ENCODE results near the gene ZNRF1. TPM values are rescaled to one million over a fixed set of nuclear protein-coding genes. Genes with fewer than 3 reads are reported as not detected.

Gene ZNRF1
- total and polyA plus RNA-seq, 4 donors: 7.9 to 10.9 (median 9.2) TPM

- H3K9me3 ChIP-seq (ENCODE audit: control insufficient read depth in 4 of 4, low read length in 3 of 4): no peaks in the 10 kb centered on the region
- peak overlapping the region in 1 of 2 donors; percentile 31 for H3K27ac ChIP-seq (ENCODE audit: low read depth in 1 of 2, low read length in 2 of 2)
- no peaks in the 10 kb centered on the region for H3K27me3 ChIP-seq (ENCODE audit: control insufficient read depth in 4 of 4, insufficient read depth in 4 of 4, low read length in 3 of 4)
- DNase-seq (ENCODE audit: low spot score): no peak
- peaks cover 7 to 32% (median 24%) of the 10 kb centered on the region in 4 donors for H3K4me1 ChIP-seq (ENCODE audit: control insufficient read depth in 4 of 4, insufficient read depth in 4 of 4, low read length in 3 of 4)
- H3K4me3 ChIP-seq (ENCODE audit: low read depth in 1 of 3, low read length in 3 of 3): no peak overlapping the region
- H3K9ac ChIP-seq (ENCODE audit: low read depth in 1 of 2, low read length in 2 of 2): no peak overlapping the region
- H3K36me3 ChIP-seq (ENCODE audit: control insufficient read depth in 4 of 4, insufficient read depth in 3 of 4, low read depth in 1 of 4, low read length in 3 of 4): no peaks in the 10 kb centered on the region
- TF ChIP-seq HNF4A (conservative IDR thresholded peaks at IDR 0.05) (no peak), FOXA1 (IDR thresholded peaks at IDR 0.05) (no peak), ATF3 (IDR thresholded peaks at IDR 0.05) (no peak), RXRA (IDR thresholded peaks at IDR 0.05) (no peak), SP1 (IDR thresholded peaks at IDR 0.05) (no peak), GABPA (IDR thresholded peaks at IDR 0.05 in 1 of 2, conservative IDR thresholded peaks at IDR 0.05 in 1 of 2) (no peak), CTCF (IDR thresholded peaks at IDR 0.05; ENCODE audit: low read depth, low read length, missing input control) (no peak), TAF1 (conservative IDR thresholded peaks at IDR 0.05) (no peak), FOXA2 (IDR thresholded peaks at IDR 0.05) (no peak), NR2F2 (IDR thresholded peaks at IDR 0.05) (no peak), REST (IDR thresholded peaks at IDR 0.05) (no peak), HNF4G (IDR thresholded peaks at IDR 0.05) (no peak), RAD21 (IDR thresholded peaks at IDR 0.05) (no peak)
- TF ChIP-seq, protein P1, sequence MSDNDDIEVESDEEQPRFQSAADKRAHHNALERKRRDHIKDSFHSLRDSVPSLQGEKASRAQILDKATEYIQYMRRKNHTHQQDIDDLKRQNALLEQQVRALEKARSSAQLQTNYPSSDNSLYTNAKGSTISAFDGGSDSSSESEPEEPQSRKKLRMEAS (IDR thresholded peaks at IDR 0.05): no peak
- TF ChIP-seq, protein P2, sequence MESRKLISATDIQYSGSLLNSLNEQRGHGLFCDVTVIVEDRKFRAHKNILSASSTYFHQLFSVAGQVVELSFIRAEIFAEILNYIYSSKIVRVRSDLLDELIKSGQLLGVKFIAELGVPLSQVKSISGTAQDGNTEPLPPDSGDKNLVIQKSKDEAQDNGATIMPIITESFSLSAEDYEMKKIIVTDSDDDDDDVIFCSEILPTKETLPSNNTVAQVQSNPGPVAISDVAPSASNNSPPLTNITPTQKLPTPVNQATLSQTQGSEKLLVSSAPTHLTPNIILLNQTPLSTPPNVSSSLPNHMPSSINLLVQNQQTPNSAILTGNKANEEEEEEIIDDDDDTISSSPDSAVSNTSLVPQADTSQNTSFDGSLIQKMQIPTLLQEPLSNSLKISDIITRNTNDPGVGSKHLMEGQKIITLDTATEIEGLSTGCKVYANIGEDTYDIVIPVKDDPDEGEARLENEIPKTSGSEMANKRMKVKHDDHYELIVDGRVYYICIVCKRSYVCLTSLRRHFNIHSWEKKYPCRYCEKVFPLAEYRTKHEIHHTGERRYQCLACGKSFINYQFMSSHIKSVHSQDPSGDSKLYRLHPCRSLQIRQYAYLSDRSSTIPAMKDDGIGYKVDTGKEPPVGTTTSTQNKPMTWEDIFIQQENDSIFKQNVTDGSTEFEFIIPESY (IDR thresholded peaks at IDR 0.05): no peak
- WGBS: 82% methylated on average over 3 of the region's 3 CpGs
Measured at GRCh38 chr16:75061669-75062068, 62.8 kb downstream of the ZNRF1 start.
